Esophagus muscularis mucosa (tissue), 3 donors: ENCODE measurements around the gene GTF3C1.

ENCODE experiments used
- POLR2A ChIP-seq: fragments of 450-650 bp; IDR thresholded peaks from one replicate; pipeline ENCODE4 v1.6.1; 2017; ENCODE audit warnings: antibody characterized with exemption, moderate library complexity, mild to moderate bottlenecking, low read depth
- POLR2AphosphoS5 ChIP-seq, 2 donors: sonication (generic); formaldehyde crosslinking; IDR thresholded peaks; one replicate each; pipeline ENCODE4 v1.6.1; 2017; ENCODE audit warnings: antibody characterized with exemption in 2 of 2
- TF ChIP-seq, protein P1 (sequence below), 3 experiments: fragments of 200-600 bp in 2 of 3; fragments of 450-650 bp in 1 of 3; sonication (generic) in 2 of 3; IDR thresholded peaks; one replicate each; pipeline ENCODE4 v1.5.1; 2017 to 2019; ENCODE audit warnings: antibody characterized with exemption in 3 of 3, mild to moderate bottlenecking in 2 of 3, moderate library complexity in 1 of 3

DNA sequence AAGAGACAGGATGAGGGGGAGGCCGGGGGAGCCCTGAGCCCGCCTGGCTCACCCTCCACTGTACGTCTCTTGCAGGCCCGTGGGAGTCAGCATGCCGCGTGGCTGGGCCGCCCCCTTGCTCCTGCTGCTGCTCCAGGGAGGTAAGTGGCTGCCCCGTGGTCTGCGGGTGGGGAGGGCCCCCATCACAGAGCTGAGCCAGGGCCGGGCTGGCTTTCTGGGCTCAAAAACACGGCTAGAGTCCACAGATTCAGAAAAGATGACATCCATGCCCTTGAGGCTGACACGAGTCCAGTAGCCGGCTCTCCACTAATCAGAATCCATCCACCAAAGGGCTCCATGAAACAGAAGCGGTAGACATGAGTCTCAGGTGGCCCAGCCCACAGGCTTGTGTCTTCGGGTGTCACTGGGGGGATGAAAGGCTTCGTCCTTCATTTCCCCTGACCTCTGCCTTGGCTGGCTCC, 119.7 kb downstream of the GTF3C1 start:
- TF ChIP-seq, protein P1, sequence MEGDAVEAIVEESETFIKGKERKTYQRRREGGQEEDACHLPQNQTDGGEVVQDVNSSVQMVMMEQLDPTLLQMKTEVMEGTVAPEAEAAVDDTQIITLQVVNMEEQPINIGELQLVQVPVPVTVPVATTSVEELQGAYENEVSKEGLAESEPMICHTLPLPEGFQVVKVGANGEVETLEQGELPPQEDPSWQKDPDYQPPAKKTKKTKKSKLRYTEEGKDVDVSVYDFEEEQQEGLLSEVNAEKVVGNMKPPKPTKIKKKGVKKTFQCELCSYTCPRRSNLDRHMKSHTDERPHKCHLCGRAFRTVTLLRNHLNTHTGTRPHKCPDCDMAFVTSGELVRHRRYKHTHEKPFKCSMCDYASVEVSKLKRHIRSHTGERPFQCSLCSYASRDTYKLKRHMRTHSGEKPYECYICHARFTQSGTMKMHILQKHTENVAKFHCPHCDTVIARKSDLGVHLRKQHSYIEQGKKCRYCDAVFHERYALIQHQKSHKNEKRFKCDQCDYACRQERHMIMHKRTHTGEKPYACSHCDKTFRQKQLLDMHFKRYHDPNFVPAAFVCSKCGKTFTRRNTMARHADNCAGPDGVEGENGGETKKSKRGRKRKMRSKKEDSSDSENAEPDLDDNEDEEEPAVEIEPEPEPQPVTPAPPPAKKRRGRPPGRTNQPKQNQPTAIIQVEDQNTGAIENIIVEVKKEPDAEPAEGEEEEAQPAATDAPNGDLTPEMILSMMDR (IDR thresholded peaks at IDR 0.05), result no peak
- no peak for TF ChIP-seq POLR2A
- TF ChIP-seq POLR2AphosphoS5 (IDR thresholded peaks at IDR 0.05), result no peak
